ENCODE results near the gene NRXN3. TPM values are rescaled to one million over a fixed set of nuclear protein-coding genes. Genes with fewer than 3 reads are reported as not detected.

The NRXN3 gene
- total and polyA plus RNA-seq, 2 of the 13 experiments (the other 11 are each of a cell fraction or from before 2014, with no cell fraction given): 0.03 TPM; not detected in 1

GRCh38 chr14:78690836-78691235 lies 520.7 kb downstream of the NRXN3 start (continued):
- TF ChIP-seq NFE2L2 (IDR thresholded peaks at IDR 0.05; ENCODE audit: low read length) (no peak), ETV6 (CRISPR knock-in tag; conservative IDR thresholded peaks at IDR 0.05) (no peak), MTF2 (CRISPR knock-in tag; IDR thresholded peaks at IDR 0.05; ENCODE audit: borderline replicate concordance) (no peak), MNT (IDR thresholded peaks at IDR 0.05) (no peak)

GRCh38 chr14:78697341-78697740 lies 527.2 kb downstream of the NRXN3 start:
- Histone ChIP-seq H3K27ac (ENCODE audit: extremely low read length, insufficient read depth, low read length) (no peak overlapping the region), H3K9ac (ENCODE audit: insufficient read depth, low read depth, low read length) (no peak overlapping the region), H3K4me1 (ENCODE audit: insufficient read depth, low read length) (no peaks in the 10 kb centered on the region), H3K4me2 (ENCODE audit: low read depth, low read length) (no peak overlapping the region), H3K4me3 (replicated peaks in 1 of 3; ENCODE audit: insufficient read depth in 1 of 3, low read depth in 2 of 3, low read length in 3 of 3) (no peak overlapping the region), H2AFZ (ENCODE audit: low read length) (no peak overlapping the region), H3K79me2 (ENCODE audit: insufficient read depth, low read length) (no peaks in the 10 kb centered on the region), H3K27me3 (ENCODE audit: control insufficient read depth in 1 of 2, insufficient read depth in 2 of 2, low read length in 2 of 2) (no peaks in the 10 kb centered on the region), H4K20me1 (ENCODE audit: insufficient read depth, low read length) (no peaks in the 10 kb centered on the region), H3K36me3 (replicated peaks in 1 of 2; ENCODE audit: control insufficient read depth in 1 of 2, insufficient read depth in 2 of 2, low read length in 2 of 2) (no peaks in the 10 kb centered on the region), H3K9me3 (ENCODE audit: low read length) (no peaks in the 10 kb centered on the region)
- peak; percentile 59; the same call in 1 of the 3 replicates for ATAC-seq
- POLR2A ChIA-PET: no interaction called here
- BruUV-seq (replicated peaks): no TSS peak
- WGBS (ENCODE audit: low lambda C conversion rate): 0% methylated on average over 2 of the region's 2 CpGs
- CTCF ChIA-PET (ENCODE audit: low intra/inter-chr PET ratio, low total read pairs): no interaction called here
- DNase-seq (ENCODE audit: low spot score): peak; percentile 6
- peak; percentile 21 for FAIRE-seq
- in situ Hi-C loops (cut with HindIII; ENCODE audit: extremely low pct_ligation_motif_present, low pct_unique_long_range_greater_than_20kb): no loop called here
- intact Hi-C loops (cut with micrococcal nuclease; ENCODE audit: unreplicated experiment): no loop called here
- TF ChIP-seq ZNF205 (CRISPR knock-in tag; IDR thresholded peaks at IDR 0.05) (no peak), ZNF646 (CRISPR knock-in tag; IDR thresholded peaks at IDR 0.05) (no peak), ZNF563 (CRISPR knock-in tag; IDR thresholded peaks at IDR 0.05) (no peak), STAG1 (CRISPR knock-in tag; IDR thresholded peaks at IDR 0.05) (peak; percentile 46; the same call in 1 of the 2 replicates), ZNF280D (CRISPR knock-in tag; IDR thresholded peaks at IDR 0.05) (no peak), RARA (CRISPR knock-in tag; IDR thresholded peaks at IDR 0.05) (no peak), ZSCAN29 (CRISPR knock-in tag; conservative IDR thresholded peaks at IDR 0.05) (no peak)

Measured in HepG2 (cell line).